GM23338 (cell line): ENCODE results near the gene DIP2C. TPM values are rescaled to one million over a fixed set of nuclear protein-coding genes. Genes with fewer than 3 reads are reported as not detected.

ENCODE experiments used
- ATAC-seq: fragments of 200-7000 bp; cut with Tn5 transposase; 3 replicates; pipeline ENCODE4 v1.9.1; 2020
- DNase-seq: peaks from one replicate; pipeline ENCODE4 v3.0.0-alpha.2; 2015; ENCODE audit warnings: low spot score
- H2AFZ ChIP-seq: fragments of 200-600 bp; sonication (generic); 2 replicates; pipeline ENCODE4 v1.8.0; 2016; ENCODE audit warnings: antibody characterized with exemption, mild to moderate bottlenecking, moderate library complexity
- H3F3A ChIP-seq: fragments of 200-600 bp; sonication (generic); replicated peaks from 2 replicates; pipeline ENCODE4 v1.8.0; 2017; ENCODE audit warnings: antibody characterized with exemption, mixed run types, low read depth
- H3K27ac ChIP-seq: fragments of 200-600 bp; sonication (generic); 2 replicates; pipeline ENCODE4 v1.6.1; 2016; ENCODE audit warnings: low read depth
- H3K27me3 ChIP-seq: fragments of 200-600 bp; sonication (generic); 2 replicates; pipeline ENCODE4 v1.8.0; 2016; ENCODE audit warnings: mild to moderate bottlenecking, mixed run types, moderate library complexity; ENCODE audit not compliant: insufficient read depth
- H3K36me3 ChIP-seq: fragments of 200-600 bp; sonication (generic); 2 replicates; pipeline ENCODE4 v1.8.0; 2016; ENCODE audit warnings: mild to moderate bottlenecking; ENCODE audit not compliant: insufficient read depth
- H3K4me1 ChIP-seq: fragments of 200-600 bp; sonication (generic); 2 replicates; pipeline ENCODE4 v1.8.0; 2016; ENCODE audit warnings: mild to moderate bottlenecking, moderate library complexity; ENCODE audit not compliant: insufficient read depth
- H3K4me2 ChIP-seq: fragments of 200-600 bp; sonication (generic); 2 replicates; pipeline ENCODE4 v1.7.1; 2017; ENCODE audit warnings: mixed run types
- H3K4me3 ChIP-seq: fragments of 200-600 bp; sonication (generic); 2 replicates; pipeline ENCODE4 v1.6.1; 2016; ENCODE audit warnings: mixed run types
- H3K79me2 ChIP-seq: fragments of 200-600 bp; sonication (generic); replicated peaks from 2 replicates; pipeline ENCODE4 v1.8.0; 2017; ENCODE audit warnings: mild to moderate bottlenecking; ENCODE audit not compliant: insufficient read depth
- H3K9me2 ChIP-seq: fragments of 200-600 bp; sonication (generic); 2 replicates; pipeline ENCODE4 v1.8.0; 2017; ENCODE audit not compliant: insufficient read depth
- H4K20me1 ChIP-seq: fragments of 200-600 bp; sonication (generic); replicated peaks from 2 replicates; pipeline ENCODE4 v1.8.0; 2017; ENCODE audit warnings: mild to moderate bottlenecking; ENCODE audit not compliant: insufficient read depth
- H3K27ac Mint-ChIP-seq: 2 replicates; pipeline ENCODE4 v1.8.0; 2020; ENCODE audit warnings: inconsistent platforms, mild to moderate bottlenecking, moderate library complexity, mixed read lengths
- H3K27me3 Mint-ChIP-seq: 3 replicates; pipeline ENCODE4 v1.8.0; 2022; ENCODE audit warnings: low read depth, mild to moderate bottlenecking, moderate library complexity, mixed read lengths, inconsistent platforms; ENCODE audit not compliant: insufficient read depth, poor library complexity
- H3K36me3 Mint-ChIP-seq: 3 replicates; pipeline ENCODE4 v1.8.0; 2021; ENCODE audit warnings: low read depth, mild to moderate bottlenecking, inconsistent platforms, moderate library complexity, mixed read lengths
- H3K4me1 Mint-ChIP-seq: 3 replicates; pipeline ENCODE4 v1.8.0; 2020; ENCODE audit warnings: mild to moderate bottlenecking, inconsistent platforms, mixed read lengths
- H3K4me3 Mint-ChIP-seq: 3 replicates; pipeline ENCODE4 v1.8.0; 2021; ENCODE audit warnings: moderate library complexity, mild to moderate bottlenecking, inconsistent platforms, mixed read lengths
- H3K9me3 Mint-ChIP-seq: 3 replicates; pipeline ENCODE4 v1.8.0; 2020; ENCODE audit warnings: moderate library complexity, mild to moderate bottlenecking, inconsistent platforms, mixed read lengths
- CREB1 ChIP-seq: fragments of 250-450 bp; sonication (Bioruptor Pico); IDR thresholded peaks from 2 replicates; pipeline ENCODE4 v1.5.0; 2020; ENCODE audit warnings: low read depth, mild to moderate bottlenecking, moderate library complexity
- ETS1 ChIP-seq: IDR thresholded peaks from 2 replicates; pipeline ENCODE4 v1.6.1; 2016; ENCODE audit warnings: antibody characterized with exemption
- EZH2phosphoT487 ChIP-seq: fragments of 200-600 bp; sonication (generic); IDR thresholded peaks from one replicate; pipeline ENCODE4 v1.8.1; 2018; ENCODE audit warnings: antibody characterized with exemption; ENCODE audit not compliant: unreplicated experiment
- JUNB ChIP-seq: IDR thresholded peaks from one replicate; pipeline ENCODE4 v1.6.1; 2016; ENCODE audit warnings: antibody characterized with exemption; ENCODE audit not compliant: unreplicated experiment
- POLR2AphosphoS5 ChIP-seq: IDR thresholded peaks from 2 replicates; pipeline ENCODE4 v1.6.1; 2016; ENCODE audit warnings: antibody characterized with exemption, low read depth
- REST ChIP-seq: IDR thresholded peaks from one replicate; pipeline ENCODE4 v1.6.1; 2018; ENCODE audit warnings: antibody characterized with exemption; ENCODE audit not compliant: unreplicated experiment
- STAT1 ChIP-seq: IDR thresholded peaks from one replicate; pipeline ENCODE4 v1.6.1; 2016; ENCODE audit warnings: antibody characterized with exemption; ENCODE audit not compliant: unreplicated experiment
- ZNF331 ChIP-seq: fragments of 250-450 bp; sonication (Bioruptor Pico); IDR thresholded peaks from 2 replicates; pipeline ENCODE4 v1.5.0; 2020; ENCODE audit warnings: low read depth, mild to moderate bottlenecking, moderate library complexity
- polyA plus RNA-seq: library from polyadenylated mRNA; unstranded; fragments of >200 nt; fragmentation: Nextera tagmentation; extraction: Ambion mirVana; gene quantifications from 2 replicates; pipeline ENCODE4 v1.2.1, GENCODE V29; 2016
- total RNA-seq: library from RNA; depleted of rRNA; stranded (reverse); fragments of >200 nt; shearing (Covaris generic); gene quantifications from 2 replicates; pipeline ENCODE4 v1.2.3, GENCODE V29; 2014
- TF ChIP-seq, protein P1 (sequence below), 2 experiments: fragments of 200-600 bp in 1 of 2; sonication (generic) in 1 of 2; conservative IDR thresholded peaks; 2 replicates each; pipeline versions ENCODE4 v1.5.1 to v1.6.1; 2016 to 2017; ENCODE audit warnings: antibody characterized with exemption in 2 of 2, low read depth in 2 of 2, mild to moderate bottlenecking in 2 of 2, moderate library complexity in 1 of 2

The DIP2C gene
- total and polyA plus RNA-seq, 2 experiments from 2014 or later, result 5.1 to 7.7 TPM

DNA sequence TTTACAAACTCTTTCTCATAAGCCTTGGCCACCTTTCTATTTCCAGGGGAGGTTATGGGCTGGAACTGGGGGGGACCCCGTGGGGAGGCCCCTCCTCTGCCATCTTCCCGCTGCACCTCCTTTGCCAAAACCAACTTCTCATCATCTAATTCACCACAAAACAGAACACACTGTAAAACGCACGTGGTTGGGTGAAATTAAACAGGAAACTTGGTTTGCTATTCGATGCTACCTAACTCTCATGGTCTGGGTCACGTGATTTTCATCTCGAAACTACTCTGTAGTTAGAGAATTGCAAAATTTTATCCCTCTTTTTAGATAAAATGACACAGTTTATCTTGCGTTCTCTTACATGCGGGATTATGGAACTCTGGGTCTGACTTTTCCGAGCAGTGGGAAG, 312.2 kb downstream of the DIP2C start (continued):
- no peak for TF ChIP-seq ETS1
- no peak for TF ChIP-seq ZNF331
- no peak for TF ChIP-seq REST
- no peak for TF ChIP-seq POLR2AphosphoS5
- no peak for TF ChIP-seq CREB1
- no peak for TF ChIP-seq EZH2phosphoT487

- peaks cover 4% of the 10 kb centered on the region; the same call in 2 of the 3 replicates for H3K36me3 Mint-ChIP-seq
These were observed 313.5 kb downstream of the DIP2C start for GRCh38 chr10:375815-376505.

GRCh38 chr10:374354-374753, 315.1 kb downstream of the DIP2C start:
- no peak overlapping the region for H2AFZ ChIP-seq
- H3K4me1 Mint-ChIP-seq, result peaks cover 11% of the 10 kb centered on the region
- peaks cover 9% of the 10 kb centered on the region for H3K27me3 Mint-ChIP-seq
- H3K9me3 Mint-ChIP-seq, result no peaks in the 10 kb centered on the region
- H3K4me3 ChIP-seq, result no peak overlapping the region
- no peaks in the 10 kb centered on the region for H3K79me2 ChIP-seq
- no peak overlapping the region for H3K27ac Mint-ChIP-seq
- no peaks in the 10 kb centered on the region for H3K27me3 ChIP-seq
- H3K4me2 ChIP-seq, result no peak overlapping the region
- TF ChIP-seq EZH2phosphoT487 (no peak), POLR2AphosphoS5 (no peak), JUNB (no peak), STAT1 (no peak)
- TF ChIP-seq, protein P1, sequence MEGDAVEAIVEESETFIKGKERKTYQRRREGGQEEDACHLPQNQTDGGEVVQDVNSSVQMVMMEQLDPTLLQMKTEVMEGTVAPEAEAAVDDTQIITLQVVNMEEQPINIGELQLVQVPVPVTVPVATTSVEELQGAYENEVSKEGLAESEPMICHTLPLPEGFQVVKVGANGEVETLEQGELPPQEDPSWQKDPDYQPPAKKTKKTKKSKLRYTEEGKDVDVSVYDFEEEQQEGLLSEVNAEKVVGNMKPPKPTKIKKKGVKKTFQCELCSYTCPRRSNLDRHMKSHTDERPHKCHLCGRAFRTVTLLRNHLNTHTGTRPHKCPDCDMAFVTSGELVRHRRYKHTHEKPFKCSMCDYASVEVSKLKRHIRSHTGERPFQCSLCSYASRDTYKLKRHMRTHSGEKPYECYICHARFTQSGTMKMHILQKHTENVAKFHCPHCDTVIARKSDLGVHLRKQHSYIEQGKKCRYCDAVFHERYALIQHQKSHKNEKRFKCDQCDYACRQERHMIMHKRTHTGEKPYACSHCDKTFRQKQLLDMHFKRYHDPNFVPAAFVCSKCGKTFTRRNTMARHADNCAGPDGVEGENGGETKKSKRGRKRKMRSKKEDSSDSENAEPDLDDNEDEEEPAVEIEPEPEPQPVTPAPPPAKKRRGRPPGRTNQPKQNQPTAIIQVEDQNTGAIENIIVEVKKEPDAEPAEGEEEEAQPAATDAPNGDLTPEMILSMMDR (conservative IDR thresholded peaks at IDR 0.05; ENCODE audit: low read depth in 2 of 2), result no peak
- no peak overlapping the region for H3K4me3 Mint-ChIP-seq
- H4K20me1 ChIP-seq, result no peaks in the 10 kb centered on the region
- peaks cover 7% of the 10 kb centered on the region; the same call in 1 of the 2 replicates for H3F3A ChIP-seq
- ATAC-seq, result no peak
- no peak for DNase-seq
- no peaks in the 10 kb centered on the region for H3K36me3 ChIP-seq
- H3K9me2 ChIP-seq, result 0 out of 2 replicates have a peak, but pooled peaks cover 4% of the 10 kb centered on the region
- H3K36me3 Mint-ChIP-seq, result peaks cover 4% of the 10 kb centered on the region
- no peak overlapping the region for H3K27ac ChIP-seq
- no peaks in the 10 kb centered on the region for H3K4me1 ChIP-seq

More at GRCh38 chr10:375815-376505, 313.5 kb downstream of the DIP2C start:
- ATAC-seq, result no peak
- no peak for TF ChIP-seq ZNF331
- Histone ChIP-seq H3F3A (peaks cover 7% of the 10 kb centered on the region; the same call in 1 of the 2 replicates), H3K36me3 (no peaks in the 10 kb centered on the region), H3K27me3 (no peaks in the 10 kb centered on the region), H4K20me1 (no peaks in the 10 kb centered on the region), H3K4me3 (no peak overlapping the region), H3K79me2 (no peaks in the 10 kb centered on the region), H3K4me1 (no peaks in the 10 kb centered on the region), H3K27ac (no peak overlapping the region), H2AFZ (no peak overlapping the region), H3K9me2 (0 out of 2 replicates have a peak, but pooled peaks cover 4% of the 10 kb centered on the region), H3K4me2 (no peak overlapping the region)
- Mint-ChIP-seq H3K27me3 (peaks cover 7% of the 10 kb centered on the region), H3K9me3 (no peaks in the 10 kb centered on the region), H3K4me1 (peaks cover 11% of the 10 kb centered on the region), H3K4me3 (no peak overlapping the region), H3K27ac (peak overlapping the region; percentile 29; the same call in 1 of the 2 replicates)
- no peak for DNase-seq
